K562 (cell line): Measurements from ENCODE around the gene SERAC1. TPM values are rescaled to one million over a fixed set of nuclear protein-coding genes. Genes with fewer than 3 reads are reported as not detected.

ENCODE experiments used
- BRD4 ChIP-seq: fragments of 200-600 bp; sonication (generic); IDR thresholded peaks from 2 replicates; pipeline ENCODE4 v1.6.1; 2017; ENCODE audit warnings: inconsistent platforms
- CBFA2T3 ChIP-seq: fragments of 450-650 bp; IDR thresholded peaks from 2 replicates; pipeline ENCODE4 v1.6.1; 2017
- CREBBP ChIP-seq: IDR thresholded peaks from one replicate; pipeline ENCODE4 v1.6.1; 2012; ENCODE audit warnings: low read depth, mild to moderate bottlenecking, control low read depth, inconsistent platforms, low read length
- CUX1 ChIP-seq: fragments of 200-800 bp; sonication (Bioruptor generic); IDR thresholded peaks from 2 replicates; pipeline ENCODE4 v1.6.1; 2016; ENCODE audit warnings: missing genetic modification characterization, missing compliant biosample characterization
- EP400 ChIP-seq: fragments of 450-650 bp; IDR thresholded peaks from 2 replicates; pipeline ENCODE4 v1.6.1; 2017; ENCODE audit warnings: antibody characterized with exemption, mild to moderate bottlenecking, moderate library complexity
- MAFG ChIP-seq: fragments of 450-650 bp; conservative IDR thresholded peaks from 2 replicates; pipeline ENCODE4 v1.6.1; 2016; ENCODE audit warnings: missing genetic modification characterization, missing compliant biosample characterization
- SMARCA4 ChIP-seq: fragments of 450-650 bp; IDR thresholded peaks from 2 replicates; pipeline ENCODE4 v1.6.1; 2016
- SMARCE1 ChIP-seq: fragments of 450-650 bp; IDR thresholded peaks from 2 replicates; pipeline ENCODE4 v1.7.1; 2016; ENCODE audit warnings: mild to moderate bottlenecking
- TFAP4 ChIP-seq: sonication (generic); formaldehyde crosslinking; IDR thresholded peaks from 2 replicates; pipeline ENCODE4 v1.8.0; 2022; ENCODE audit warnings: missing genetic modification reagents, mild to moderate bottlenecking, moderate library complexity, borderline replicate concordance
- ZKSCAN1 ChIP-seq: fragments of 150-350 bp; IDR thresholded peaks from 2 replicates; pipeline ENCODE4 v1.6.1; 2016; ENCODE audit warnings: low read depth, low read length
- ZNF184 ChIP-seq: sonication (generic); formaldehyde crosslinking; IDR thresholded peaks from 2 replicates; pipeline ENCODE4 v1.5.0; 2020; ENCODE audit warnings: missing genetic modification reagents
- polyA plus RNA-seq, 8 experiments: library from polyadenylated mRNA; depleted of rRNA in 4 of 8; stranded (reverse) in 5 of 8; unstranded in 3 of 8; fragments of >200 nt; fragmentation: Nextera tagmentation in 2 of 8; fragmentation: Illumina TruSeq in 1 of 8; extraction: Ambion mirVana in 2 of 8; extraction: Trizol in 1 of 8; gene quantifications; 2 replicates each; pipeline versions ENCODE4 v1.2.1 to v1.2.3, GENCODE V29; 2011 to 2014; ENCODE audit warnings: inconsistent platforms in 1 of 8, missing spikeins in 1 of 8
- total RNA-seq, 7 experiments: library from RNA; depleted of rRNA in 6 of 7; stranded (reverse); fragments of >200 nt in 6 of 7; fragmentation: Illumina TruSeq in 2 of 7; extraction: Trizol in 2 of 7; gene quantifications; 2 replicates each; pipeline versions ENCODE4 v1.2.1 to v1.2.3, GENCODE V29; 2011 to 2021; ENCODE audit warnings: low replicate concordance in 1 of 7

The SERAC1 gene
- total and polyA plus RNA-seq, 9 of the 15 experiments (the other 6 are each of a cell fraction or from before 2014, with no cell fraction given): 1.8 to 6.2 (median 2.8) TPM

GRCh38 chr6:158211273-158212055 is 43.4 kb upstream of the SERAC1 start (continued):
- TF ChIP-seq CUX1 (CRISPR knock-in tag) (no peak), ZKSCAN1 (no peak), SMARCE1 (peak; percentile 71), SMARCA4 (peak; percentile 43; the same call in 1 of the 2 replicates), CREBBP (no peak), MAFG (tag) (peak; percentile 93), CBFA2T3 (0 out of 2 replicates have a peak, but pooled peaks have one; percentile 11), EP400 (peak; percentile 35; the same call in 1 of the 2 replicates), BRD4 (no peak), ZNF184 (CRISPR knock-in tag) (no peak), TFAP4 (CRISPR knock-in tag) (no peak)
